ENCODE results near the gene HIF3A.
"Not testable (repeated sequence)": the region's sequence is repeated elsewhere in the genome, so short reads cannot be mapped to it uniquely, and the experiment has no call there.

Gene HIF3A

GRCh38 chr19:46374536-46375475, 78.0 kb downstream of the HIF3A start:
- DNase-seq = no peak
- in situ Hi-C loops (cut with MboI; ENCODE audit: low pct_unique_long_range_greater_than_20kb, low sequenced_read_pairs) = no loop called here

- in situ Hi-C loops (cut with MboI; ENCODE audit: low pct_unique_long_range_greater_than_20kb, low sequenced_read_pairs) = not testable (repeated sequence)
Measured at GRCh38 chr19:46375476-46376067, 78.7 kb downstream of the HIF3A start.

GRCh38 chr19:46376241-46377153, 79.7 kb downstream of the HIF3A start:
- DNase-seq = no peak
- in situ Hi-C loops (cut with MboI; ENCODE audit: low pct_unique_long_range_greater_than_20kb, low sequenced_read_pairs) = no loop called here

More at GRCh38 chr19:46375476-46376067, 78.7 kb downstream of the HIF3A start:
- not testable (repeated sequence) for DNase-seq

- no peak for DNase-seq
- in situ Hi-C loops (cut with MboI; ENCODE audit: low pct_unique_long_range_greater_than_20kb, low sequenced_read_pairs) = no loop called here
Measured at GRCh38 chr19:46378268-46378667, 81.4 kb downstream of the HIF3A start.

GRCh38 chr19:46380690-46381089, 83.8 kb downstream of the HIF3A start:
- in situ Hi-C loops (cut with MboI; ENCODE audit: low pct_unique_long_range_greater_than_20kb, low sequenced_read_pairs) = no loop called here

GRCh38 chr19:46381346-46381745, 84.5 kb downstream of the HIF3A start:
- in situ Hi-C loops (cut with MboI; ENCODE audit: low pct_unique_long_range_greater_than_20kb, low sequenced_read_pairs) = no loop called here

More at GRCh38 chr19:46380690-46381089, 83.8 kb downstream of the HIF3A start:
- DNase-seq = no peak

GRCh38 chr19:46381756-46382345, 85.0 kb downstream of the HIF3A start:
- in situ Hi-C loops (cut with MboI; ENCODE audit: low pct_unique_long_range_greater_than_20kb, low sequenced_read_pairs) = no loop called here
- no peak for DNase-seq

More at GRCh38 chr19:46381346-46381745, 84.5 kb downstream of the HIF3A start:
- no peak for DNase-seq

GRCh38 chr19:46383171-46383815, 86.5 kb downstream of the HIF3A start:
- in situ Hi-C loops (cut with MboI; ENCODE audit: low pct_unique_long_range_greater_than_20kb, low sequenced_read_pairs) = no loop called here
- no peak for DNase-seq

- in situ Hi-C loops (cut with MboI; ENCODE audit: low pct_unique_long_range_greater_than_20kb, low sequenced_read_pairs) = no loop called here
- DNase-seq = no peak
Measured at GRCh38 chr19:46383846-46384245, 87.0 kb downstream of the HIF3A start.

- DNase-seq = no peak
- in situ Hi-C loops (cut with MboI; ENCODE audit: low pct_unique_long_range_greater_than_20kb, low sequenced_read_pairs) = no loop called here
Measured at GRCh38 chr19:46384396-46384795, 87.6 kb downstream of the HIF3A start.

- no peak for DNase-seq
- in situ Hi-C loops (cut with MboI; ENCODE audit: low pct_unique_long_range_greater_than_20kb, low sequenced_read_pairs) = no loop called here
Measured at GRCh38 chr19:46385636-46386035, 88.8 kb downstream of the HIF3A start.

- in situ Hi-C loops (cut with MboI; ENCODE audit: low pct_unique_long_range_greater_than_20kb, low sequenced_read_pairs) = no loop called here
- DNase-seq = no peak
Measured at GRCh38 chr19:46386151-46386550, 89.3 kb downstream of the HIF3A start.

- in situ Hi-C loops (cut with MboI; ENCODE audit: low pct_unique_long_range_greater_than_20kb, low sequenced_read_pairs) = no loop called here
- no peak for DNase-seq
Measured at GRCh38 chr19:46386996-46387712, 90.3 kb downstream of the HIF3A start.

- DNase-seq = no peak
- in situ Hi-C loops (cut with MboI; ENCODE audit: low pct_unique_long_range_greater_than_20kb, low sequenced_read_pairs) = no loop called here
Measured at GRCh38 chr19:46387713-46388130, 90.9 kb downstream of the HIF3A start.

GRCh38 chr19:46388311-46389095, 91.7 kb downstream of the HIF3A start:
- DNase-seq = no peak
- in situ Hi-C loops (cut with MboI; ENCODE audit: low pct_unique_long_range_greater_than_20kb, low sequenced_read_pairs) = no loop called here

GRCh38 chr19:46390121-46390858, 93.4 kb downstream of the HIF3A start:
- no peak for DNase-seq
- in situ Hi-C loops (cut with MboI; ENCODE audit: low pct_unique_long_range_greater_than_20kb, low sequenced_read_pairs) = loop anchor here (10.0 kb wide), 1 partner anchor 105 kb away; the partner anchor contains the start of gene PNMA8B

Data from KBM-7 (cell line).